Neural cell (in vitro differentiated cells): ENCODE measurements around the gene ITGA1. TPM values are rescaled to one million over a fixed set of nuclear protein-coding genes. Genes with fewer than 3 reads are reported as not detected.

Source experiments
- H2AFZ ChIP-seq: fragments of 200-600, 300-800 bp; sonication (generic), shearing (Covaris generic); 2 replicates; pipeline ENCODE4 v1.6.0; 2014; ENCODE audit warnings: low read depth, mild to moderate bottlenecking, antibody characterized with exemption, low read length, moderate library complexity
- H3F3A ChIP-seq: fragments of 200-600 bp; shearing (Covaris generic); 2 replicates; pipeline ENCODE4 v1.6.1; 2016; ENCODE audit warnings: mild to moderate bottlenecking, moderate library complexity, mixed read lengths, antibody characterized with exemption, low read length; ENCODE audit not compliant: insufficient read depth, poor library complexity, severe bottlenecking
- H3K27ac ChIP-seq: fragments of 200-600, 300-800 bp; sonication (generic), shearing (Covaris generic); 2 replicates; pipeline ENCODE4 v1.5.1; 2014; ENCODE audit warnings: mild to moderate bottlenecking, low read length, moderate library complexity
- H3K27me3 ChIP-seq: fragments of 300-800, 200-600 bp; sonication (generic), shearing (Covaris generic); 2 replicates; pipeline ENCODE4 v1.6.0; 2014; ENCODE audit warnings: mild to moderate bottlenecking, low read depth, low read length, moderate library complexity; ENCODE audit not compliant: insufficient read depth
- H3K36me3 ChIP-seq: fragments of 300-800, 200-600 bp; sonication (generic), shearing (Covaris generic); 2 replicates; pipeline ENCODE4 v1.5.1; 2014; ENCODE audit warnings: mild to moderate bottlenecking, antibody characterized with exemption, low read length, moderate library complexity; ENCODE audit not compliant: insufficient read depth
- H3K4me2 ChIP-seq: fragments of 300-800, 200-600 bp; sonication (generic), shearing (Covaris generic); 2 replicates; pipeline ENCODE4 v1.6.0; 2014; ENCODE audit warnings: mild to moderate bottlenecking, low read length
- H3K4me3 ChIP-seq: fragments of 300-800, 200-600 bp; sonication (generic), shearing (Covaris generic); 2 replicates; pipeline ENCODE4 v1.5.1; 2014; ENCODE audit warnings: mild to moderate bottlenecking, low read length, moderate library complexity
- H3K79me2 ChIP-seq: fragments of 200-600 bp; shearing (Covaris generic); replicated peaks from 2 replicates; pipeline ENCODE4 v1.6.0; 2014; ENCODE audit warnings: mild to moderate bottlenecking, low read length, moderate library complexity; ENCODE audit not compliant: insufficient read depth
- H3K9ac ChIP-seq: fragments of 300-800, 200-600 bp; sonication (generic), shearing (Covaris generic); 2 replicates; pipeline ENCODE4 v1.6.1; 2016; ENCODE audit warnings: mild to moderate bottlenecking, low read length, mixed read lengths
- H3K9me2 ChIP-seq: fragments of 200-600 bp; shearing (Covaris generic); 2 replicates; pipeline ENCODE4 v1.6.1; 2016; ENCODE audit warnings: mild to moderate bottlenecking, low read length, mixed read lengths; ENCODE audit not compliant: insufficient read depth
- H3K9me3 ChIP-seq: fragments of 200-600, 300-800 bp; sonication (generic), shearing (Covaris generic); 2 replicates; pipeline ENCODE4 v1.6.1; 2016; ENCODE audit warnings: mild to moderate bottlenecking, mixed run types, low read length, moderate library complexity, mixed read lengths
- H4K20me1 ChIP-seq: fragments of 200-600 bp; shearing (Covaris generic); 2 replicates; pipeline ENCODE4 v1.6.1; 2016; ENCODE audit warnings: mild to moderate bottlenecking, mixed run types; ENCODE audit not compliant: insufficient read depth
- EP300 ChIP-seq: fragments of 450-650 bp; conservative IDR thresholded peaks from 2 replicates; pipeline ENCODE4 v1.6.1; 2014; ENCODE audit warnings: antibody characterized with exemption, mild to moderate bottlenecking, moderate library complexity; ENCODE audit not compliant: poor library complexity, severe bottlenecking
- EZH2 ChIP-seq: fragments of 200-600, 300-800 bp; shearing (Covaris generic), sonication (generic); IDR thresholded peaks from 2 replicates; pipeline ENCODE4 v1.6.1; 2014; ENCODE audit warnings: antibody characterized with exemption, low read length, borderline replicate concordance, mild to moderate bottlenecking; ENCODE audit not compliant: insufficient read depth, poor library complexity, severe bottlenecking
- MXI1 ChIP-seq: fragments of 450-650 bp; conservative IDR thresholded peaks from 2 replicates; pipeline ENCODE4 v1.6.1; 2014; ENCODE audit warnings: antibody characterized with exemption, mild to moderate bottlenecking; ENCODE audit not compliant: poor library complexity, severe bottlenecking
- POLR2AphosphoS5 ChIP-seq: IDR thresholded peaks from 2 replicates; pipeline ENCODE4 v1.6.1; 2012
- RAD21 ChIP-seq: fragments of 450-650 bp; conservative IDR thresholded peaks from 2 replicates; pipeline ENCODE4 v1.6.1; 2014; ENCODE audit warnings: antibody characterized with exemption, mild to moderate bottlenecking, moderate library complexity
- SMC3 ChIP-seq: fragments of 450-650 bp; conservative IDR thresholded peaks from 2 replicates; pipeline ENCODE4 v1.6.1; 2014; ENCODE audit warnings: antibody characterized with exemption, mild to moderate bottlenecking, moderate library complexity; ENCODE audit not compliant: poor library complexity
- TAF1 ChIP-seq: IDR thresholded peaks from 2 replicates; pipeline ENCODE4 v1.6.1; 2012; ENCODE audit warnings: low read depth
- polyA plus RNA-seq: library from polyadenylated mRNA; depleted of rRNA; stranded (reverse); fragments of >200 nt; gene quantifications from 2 replicates; pipeline ENCODE4 v1.2.3, GENCODE V29; 2014
- TF ChIP-seq, protein P1 (sequence below): fragments of 450-650 bp; IDR thresholded peaks from 2 replicates; pipeline ENCODE4 v1.5.1; 2014; ENCODE audit warnings: antibody characterized with exemption, mild to moderate bottlenecking, moderate library complexity; ENCODE audit not compliant: poor library complexity, severe bottlenecking
- TF ChIP-seq, protein P2 (sequence below): IDR thresholded peaks from 2 replicates; pipeline ENCODE4 v1.6.1; 2012; ENCODE audit warnings: borderline replicate concordance

Gene ITGA1
- polyA plus RNA-seq, 1 donor from 2014 or later, result 0.15 TPM

DNA sequence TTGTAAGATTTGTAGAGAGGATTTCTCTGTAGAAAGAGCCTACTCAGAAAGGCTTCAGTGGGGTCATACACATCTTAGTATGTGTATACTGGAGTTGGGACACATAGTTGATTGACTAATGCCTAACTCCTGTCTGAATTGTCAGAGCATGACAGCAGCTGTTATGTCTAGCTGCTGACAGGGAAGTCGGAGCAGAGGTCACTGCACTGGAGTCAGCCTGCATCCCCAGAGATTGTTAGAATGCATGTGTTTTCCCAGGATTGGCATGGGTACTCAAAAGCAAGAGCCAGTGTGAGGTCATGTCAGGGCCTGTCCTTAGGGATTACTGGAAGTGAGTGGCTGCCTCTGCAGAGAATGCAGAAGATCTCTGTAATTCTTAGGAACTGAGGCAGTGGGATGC lies 82.7 kb downstream of the ITGA1 start:
- Histone ChIP-seq H3K9me3 (no peaks in the 10 kb centered on the region), H3K36me3 (no peaks in the 10 kb centered on the region), H3K27me3 (no peaks in the 10 kb centered on the region), H3K4me3 (no peak overlapping the region), H3K9ac (no peak overlapping the region), H3K27ac (no peak overlapping the region), H3F3A (no peaks in the 10 kb centered on the region), H3K79me2 (no peaks in the 10 kb centered on the region), H3K9me2 (no peaks in the 10 kb centered on the region), H2AFZ (no peak overlapping the region), H4K20me1 (no peaks in the 10 kb centered on the region), H3K4me2 (no peak overlapping the region)
- TF ChIP-seq SMC3, result no peak
- peak; percentile 63 for TF ChIP-seq EP300

DNA sequence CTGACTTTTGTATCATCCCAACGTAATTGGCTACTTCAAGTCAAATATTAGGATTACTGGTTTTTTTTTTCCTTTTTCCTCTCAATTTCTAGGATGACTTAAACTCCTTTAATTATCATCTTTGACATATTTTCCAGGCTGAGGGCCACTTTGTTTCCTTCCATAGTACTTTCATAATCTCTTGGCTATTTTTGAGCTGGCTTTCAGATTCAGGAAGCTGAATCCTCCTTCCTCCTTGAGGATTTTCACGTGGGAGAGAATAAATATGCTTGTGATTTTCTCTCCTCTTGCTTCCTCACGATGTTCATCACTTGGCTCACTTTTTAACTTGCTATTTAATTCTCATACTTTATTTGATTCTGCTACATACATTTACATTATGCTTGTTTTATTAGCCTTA lies 88.1 kb downstream of the ITGA1 start:
- Histone ChIP-seq H3K9me2 (no peaks in the 10 kb centered on the region), H4K20me1 (no peaks in the 10 kb centered on the region), H3K27me3 (no peaks in the 10 kb centered on the region), H3K79me2 (no peaks in the 10 kb centered on the region), H3K4me3 (no peak overlapping the region), H3K4me2 (no peak overlapping the region), H2AFZ (no peak overlapping the region), H3K36me3 (no peaks in the 10 kb centered on the region), H3K27ac (no peak overlapping the region), H3F3A (no peaks in the 10 kb centered on the region), H3K9me3 (no peaks in the 10 kb centered on the region), H3K9ac (no peak overlapping the region)
- TF ChIP-seq POLR2AphosphoS5 (no peak), TAF1 (no peak), EZH2 (no peak), EP300 (no peak), SMC3 (no peak), RAD21 (no peak), MXI1 (no peak)
- TF ChIP-seq, protein P1, sequence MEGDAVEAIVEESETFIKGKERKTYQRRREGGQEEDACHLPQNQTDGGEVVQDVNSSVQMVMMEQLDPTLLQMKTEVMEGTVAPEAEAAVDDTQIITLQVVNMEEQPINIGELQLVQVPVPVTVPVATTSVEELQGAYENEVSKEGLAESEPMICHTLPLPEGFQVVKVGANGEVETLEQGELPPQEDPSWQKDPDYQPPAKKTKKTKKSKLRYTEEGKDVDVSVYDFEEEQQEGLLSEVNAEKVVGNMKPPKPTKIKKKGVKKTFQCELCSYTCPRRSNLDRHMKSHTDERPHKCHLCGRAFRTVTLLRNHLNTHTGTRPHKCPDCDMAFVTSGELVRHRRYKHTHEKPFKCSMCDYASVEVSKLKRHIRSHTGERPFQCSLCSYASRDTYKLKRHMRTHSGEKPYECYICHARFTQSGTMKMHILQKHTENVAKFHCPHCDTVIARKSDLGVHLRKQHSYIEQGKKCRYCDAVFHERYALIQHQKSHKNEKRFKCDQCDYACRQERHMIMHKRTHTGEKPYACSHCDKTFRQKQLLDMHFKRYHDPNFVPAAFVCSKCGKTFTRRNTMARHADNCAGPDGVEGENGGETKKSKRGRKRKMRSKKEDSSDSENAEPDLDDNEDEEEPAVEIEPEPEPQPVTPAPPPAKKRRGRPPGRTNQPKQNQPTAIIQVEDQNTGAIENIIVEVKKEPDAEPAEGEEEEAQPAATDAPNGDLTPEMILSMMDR, result no peak
- TF ChIP-seq, protein P2, sequence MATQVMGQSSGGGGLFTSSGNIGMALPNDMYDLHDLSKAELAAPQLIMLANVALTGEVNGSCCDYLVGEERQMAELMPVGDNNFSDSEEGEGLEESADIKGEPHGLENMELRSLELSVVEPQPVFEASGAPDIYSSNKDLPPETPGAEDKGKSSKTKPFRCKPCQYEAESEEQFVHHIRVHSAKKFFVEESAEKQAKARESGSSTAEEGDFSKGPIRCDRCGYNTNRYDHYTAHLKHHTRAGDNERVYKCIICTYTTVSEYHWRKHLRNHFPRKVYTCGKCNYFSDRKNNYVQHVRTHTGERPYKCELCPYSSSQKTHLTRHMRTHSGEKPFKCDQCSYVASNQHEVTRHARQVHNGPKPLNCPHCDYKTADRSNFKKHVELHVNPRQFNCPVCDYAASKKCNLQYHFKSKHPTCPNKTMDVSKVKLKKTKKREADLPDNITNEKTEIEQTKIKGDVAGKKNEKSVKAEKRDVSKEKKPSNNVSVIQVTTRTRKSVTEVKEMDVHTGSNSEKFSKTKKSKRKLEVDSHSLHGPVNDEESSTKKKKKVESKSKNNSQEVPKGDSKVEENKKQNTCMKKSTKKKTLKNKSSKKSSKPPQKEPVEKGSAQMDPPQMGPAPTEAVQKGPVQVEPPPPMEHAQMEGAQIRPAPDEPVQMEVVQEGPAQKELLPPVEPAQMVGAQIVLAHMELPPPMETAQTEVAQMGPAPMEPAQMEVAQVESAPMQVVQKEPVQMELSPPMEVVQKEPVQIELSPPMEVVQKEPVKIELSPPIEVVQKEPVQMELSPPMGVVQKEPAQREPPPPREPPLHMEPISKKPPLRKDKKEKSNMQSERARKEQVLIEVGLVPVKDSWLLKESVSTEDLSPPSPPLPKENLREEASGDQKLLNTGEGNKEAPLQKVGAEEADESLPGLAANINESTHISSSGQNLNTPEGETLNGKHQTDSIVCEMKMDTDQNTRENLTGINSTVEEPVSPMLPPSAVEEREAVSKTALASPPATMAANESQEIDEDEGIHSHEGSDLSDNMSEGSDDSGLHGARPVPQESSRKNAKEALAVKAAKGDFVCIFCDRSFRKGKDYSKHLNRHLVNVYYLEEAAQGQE, result no peak

DNA sequence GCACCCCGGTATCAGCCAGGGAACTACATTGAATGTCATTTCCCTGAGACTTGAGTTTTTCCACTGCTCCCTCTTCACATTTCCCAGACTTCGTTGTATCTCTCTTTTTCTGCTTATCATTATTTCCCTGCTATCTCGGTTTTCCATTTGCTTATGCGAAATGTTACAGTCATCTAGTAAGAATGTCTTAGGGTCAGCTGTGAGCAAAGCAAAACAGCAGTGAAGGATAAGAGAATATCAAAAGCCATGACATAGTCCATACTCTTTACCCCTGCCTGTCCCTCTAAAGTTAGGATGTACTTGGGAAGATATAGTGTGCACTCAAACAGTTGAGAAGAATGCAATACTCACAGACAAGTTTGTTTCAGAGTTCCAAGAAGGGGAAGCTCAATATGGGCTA lies 88.7 kb downstream of the ITGA1 start:
- Histone ChIP-seq H3F3A (no peaks in the 10 kb centered on the region), H3K9ac (no peak overlapping the region)

More for the DNA sequence above, 88.7 kb downstream of the ITGA1 start:
- Histone ChIP-seq H3K79me2 (no peaks in the 10 kb centered on the region), H3K9me2 (no peaks in the 10 kb centered on the region), H3K36me3 (no peaks in the 10 kb centered on the region), H4K20me1 (no peaks in the 10 kb centered on the region), H3K4me2 (no peak overlapping the region), H3K27ac (no peak overlapping the region), H3K9me3 (no peaks in the 10 kb centered on the region), H3K27me3 (no peaks in the 10 kb centered on the region), H2AFZ (no peak overlapping the region), H3K4me3 (no peak overlapping the region)
- TF ChIP-seq RAD21, result no peak
- TF ChIP-seq EP300, result no peak
- TF ChIP-seq POLR2AphosphoS5, result no peak
- TF ChIP-seq, protein P1, result no peak
- TF ChIP-seq EZH2, result no peak
- TF ChIP-seq TAF1, result no peak
- TF ChIP-seq, protein P2, result no peak
- TF ChIP-seq MXI1, result no peak
- no peak for TF ChIP-seq SMC3
